ENCODE data around the gene IL15RA. TPM values are rescaled to one million over a fixed set of nuclear protein-coding genes. Genes with fewer than 3 reads are reported as not detected.

IL15RA gene
- total and polyA plus RNA-seq, 2 donors (not counting 1 experiment from before 2014, with no cell fraction given): 9.3 to 9.6 TPM

DNA sequence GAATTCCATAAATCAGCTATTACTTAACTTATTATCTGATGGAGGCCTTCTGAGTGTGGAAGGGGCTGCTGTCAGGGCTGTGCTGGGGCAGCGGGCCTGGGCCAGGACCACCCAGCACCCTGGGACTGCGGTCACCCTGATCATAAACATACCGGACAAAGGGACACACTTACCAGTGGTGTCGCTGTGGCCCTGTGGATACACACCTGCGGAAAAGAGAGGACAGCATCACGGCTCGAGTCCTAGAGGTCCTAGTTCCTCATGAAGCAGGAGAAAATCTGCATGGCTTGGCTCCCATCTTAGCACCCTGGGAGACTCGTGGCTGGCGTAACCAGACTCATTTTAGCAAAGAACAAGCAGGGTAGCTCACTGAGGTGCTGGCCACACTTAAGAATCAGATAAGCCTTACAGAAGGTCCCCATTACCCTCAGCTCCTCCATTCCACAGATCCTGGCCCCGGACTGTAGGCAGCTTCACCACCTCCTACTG is 17.7 kb downstream of the IL15RA start:
- ChIA-PET CTCF (interaction anchor here (1.2 kb wide), 1 partner anchor 11 kb away, joined by 3 read pairs; no protein-coding TSS in a partner anchor), POLR2A (no interaction called here)
- Histone ChIP-seq H3K9me3 (ENCODE audit: control extremely low read depth in 1 of 3, control insufficient read depth in 2 of 3, insufficient read depth in 1 of 3, low read length in 2 of 3) (no peaks in the 10 kb centered on the region), H2AFZ (ENCODE audit: insufficient read depth, low read depth, low read length, poor library complexity, severe bottlenecking) (no peak overlapping the region), H4K20me1 (ENCODE audit: control insufficient read depth, insufficient read depth, low read length, poor library complexity, severe bottlenecking) (no peaks in the 10 kb centered on the region), H3K36me3 (replicated peaks in 1 of 2; ENCODE audit: control extremely low read depth in 1 of 2, control insufficient read depth in 1 of 2, extremely low read depth in 1 of 2, insufficient read depth in 2 of 2, low read length in 1 of 2) (peaks cover 0 to 16% of the 10 kb centered on the region in 2 experiments), H3K9ac (ENCODE audit: low read length) (no peak overlapping the region), H3K4me1 (ENCODE audit: control insufficient read depth in 2 of 2, insufficient read depth in 2 of 2, low read length in 2 of 2) (no peaks in the 10 kb centered on the region), H3K27me3 (replicated peaks in 1 of 4; ENCODE audit: control extremely low read depth in 1 of 4, control insufficient read depth in 3 of 4, insufficient read depth in 4 of 4, low read length in 3 of 4) (no peaks in the 10 kb centered on the region), H3K4me3 (ENCODE audit: control extremely low read depth in 1 of 5, extremely low read depth in 1 of 5, insufficient read depth in 1 of 5, low read depth in 2 of 5, low read length in 4 of 5) (no peak overlapping the region), H3K79me2 (ENCODE audit: control insufficient read depth, insufficient read depth, low read length) (no peaks in the 10 kb centered on the region), H3K27ac (ENCODE audit: low read length in 2 of 2) (no peak overlapping the region), H3K4me2 (replicated peaks; ENCODE audit: low read depth, low read length, poor library complexity, severe bottlenecking) (no peak overlapping the region)
- no peak overlapping the region for H3K4me3 Mint-ChIP-seq
- no peak overlapping the region for H3K27ac Mint-ChIP-seq
- ATAC-seq (ENCODE audit: low read depth): no peak
- intact Hi-C loops (cut with micrococcal nuclease): no loop called here
- DNase-seq: no peak
- 87% methylated on average over 10 of the region's 10 CpGs for WGBS (ENCODE audit: insufficient coverage)
- H3K4me1 Mint-ChIP-seq: no peaks in the 10 kb centered on the region
- H3K9me3 Mint-ChIP-seq (ENCODE audit: insufficient read depth): no peaks in the 10 kb centered on the region
- H3K27me3 Mint-ChIP-seq: no peaks in the 10 kb centered on the region
- no peak for TF ChIP-seq EZH2 (IDR thresholded peaks at IDR 0.05; ENCODE audit: borderline replicate concordance, insufficient read depth, low read depth, low read length, poor library complexity, severe bottlenecking)
- TF ChIP-seq, protein P1, sequence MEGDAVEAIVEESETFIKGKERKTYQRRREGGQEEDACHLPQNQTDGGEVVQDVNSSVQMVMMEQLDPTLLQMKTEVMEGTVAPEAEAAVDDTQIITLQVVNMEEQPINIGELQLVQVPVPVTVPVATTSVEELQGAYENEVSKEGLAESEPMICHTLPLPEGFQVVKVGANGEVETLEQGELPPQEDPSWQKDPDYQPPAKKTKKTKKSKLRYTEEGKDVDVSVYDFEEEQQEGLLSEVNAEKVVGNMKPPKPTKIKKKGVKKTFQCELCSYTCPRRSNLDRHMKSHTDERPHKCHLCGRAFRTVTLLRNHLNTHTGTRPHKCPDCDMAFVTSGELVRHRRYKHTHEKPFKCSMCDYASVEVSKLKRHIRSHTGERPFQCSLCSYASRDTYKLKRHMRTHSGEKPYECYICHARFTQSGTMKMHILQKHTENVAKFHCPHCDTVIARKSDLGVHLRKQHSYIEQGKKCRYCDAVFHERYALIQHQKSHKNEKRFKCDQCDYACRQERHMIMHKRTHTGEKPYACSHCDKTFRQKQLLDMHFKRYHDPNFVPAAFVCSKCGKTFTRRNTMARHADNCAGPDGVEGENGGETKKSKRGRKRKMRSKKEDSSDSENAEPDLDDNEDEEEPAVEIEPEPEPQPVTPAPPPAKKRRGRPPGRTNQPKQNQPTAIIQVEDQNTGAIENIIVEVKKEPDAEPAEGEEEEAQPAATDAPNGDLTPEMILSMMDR (IDR thresholded peaks at IDR 0.05): no peak

DNA sequence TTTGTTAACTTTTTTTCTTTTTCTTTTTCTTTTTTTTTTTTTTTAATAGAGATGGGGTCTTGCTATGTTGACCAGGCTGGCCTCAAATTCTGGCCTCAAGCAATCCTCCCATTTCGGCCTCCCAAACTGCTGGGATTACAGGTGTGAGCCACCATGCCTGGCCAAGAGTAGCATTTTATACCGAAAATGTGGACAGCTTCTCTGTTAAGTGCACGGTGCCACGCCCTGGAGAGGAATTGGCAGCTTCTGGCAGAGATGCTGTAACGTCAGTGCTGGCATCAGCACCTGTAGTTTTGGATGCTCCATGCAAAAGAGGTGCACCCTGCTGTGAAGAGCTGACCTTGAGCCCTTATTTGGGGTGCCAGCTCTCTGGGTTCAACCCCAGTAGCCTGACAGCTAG is 18.2 kb downstream of the IL15RA start:
- ChIA-PET POLR2A (no interaction called here), CTCF (interaction anchor here (1.2 kb wide), 1 partner anchor 10 kb away, joined by 3 read pairs; no protein-coding TSS in a partner anchor)
- 100% methylated on average over 5 of the region's 5 CpGs for WGBS (ENCODE audit: insufficient coverage)
- Histone ChIP-seq H3K36me3 (replicated peaks in 1 of 2; ENCODE audit: control extremely low read depth in 1 of 2, control insufficient read depth in 1 of 2, extremely low read depth in 1 of 2, insufficient read depth in 2 of 2, low read length in 1 of 2) (peaks cover 0 to 13% of the 10 kb centered on the region in 2 experiments), H3K4me1 (ENCODE audit: control insufficient read depth in 2 of 2, insufficient read depth in 2 of 2, low read length in 2 of 2) (no peaks in the 10 kb centered on the region), H3K27me3 (replicated peaks in 1 of 4; ENCODE audit: control extremely low read depth in 1 of 4, control insufficient read depth in 3 of 4, insufficient read depth in 4 of 4, low read length in 3 of 4) (no peaks in the 10 kb centered on the region), H3K27ac (ENCODE audit: low read length in 2 of 2) (no peak overlapping the region), H3K4me2 (replicated peaks; ENCODE audit: low read depth, low read length, poor library complexity, severe bottlenecking) (no peak overlapping the region), H2AFZ (ENCODE audit: insufficient read depth, low read depth, low read length, poor library complexity, severe bottlenecking) (no peak overlapping the region), H3K4me3 (ENCODE audit: control extremely low read depth in 1 of 5, extremely low read depth in 1 of 5, insufficient read depth in 1 of 5, low read depth in 2 of 5, low read length in 4 of 5) (no peak overlapping the region), H4K20me1 (ENCODE audit: control insufficient read depth, insufficient read depth, low read length, poor library complexity, severe bottlenecking) (no peaks in the 10 kb centered on the region), H3K79me2 (ENCODE audit: control insufficient read depth, insufficient read depth, low read length) (no peaks in the 10 kb centered on the region), H3K9me3 (ENCODE audit: control extremely low read depth in 1 of 3, control insufficient read depth in 2 of 3, insufficient read depth in 1 of 3, low read length in 2 of 3) (no peaks in the 10 kb centered on the region), H3K9ac (ENCODE audit: low read length) (no peak overlapping the region)
- H3K4me3 Mint-ChIP-seq: no peak overlapping the region
- DNase-seq: no peak
- intact Hi-C loops (cut with micrococcal nuclease): no loop called here
- no peak overlapping the region for H3K27ac Mint-ChIP-seq
- no peaks in the 10 kb centered on the region for H3K4me1 Mint-ChIP-seq
- no peaks in the 10 kb centered on the region for H3K9me3 Mint-ChIP-seq (ENCODE audit: insufficient read depth)
- no peak for ATAC-seq (ENCODE audit: low read depth)
- no peaks in the 10 kb centered on the region for H3K27me3 Mint-ChIP-seq
- TF ChIP-seq, protein P1 (IDR thresholded peaks at IDR 0.05): no peak
- no peak for TF ChIP-seq EZH2 (IDR thresholded peaks at IDR 0.05; ENCODE audit: borderline replicate concordance, insufficient read depth, low read depth, low read length, poor library complexity, severe bottlenecking)

Data from B cell (primary cell).